Measurements from ENCODE around the gene EDAR. TPM values are rescaled to one million over a fixed set of nuclear protein-coding genes. Genes with fewer than 3 reads are reported as not detected.

The EDAR gene
- polyA plus RNA-seq, 2 of the 4 experiments (the other 2 are of a cell fraction), result 0.05 to 0.26 TPM

DNA sequence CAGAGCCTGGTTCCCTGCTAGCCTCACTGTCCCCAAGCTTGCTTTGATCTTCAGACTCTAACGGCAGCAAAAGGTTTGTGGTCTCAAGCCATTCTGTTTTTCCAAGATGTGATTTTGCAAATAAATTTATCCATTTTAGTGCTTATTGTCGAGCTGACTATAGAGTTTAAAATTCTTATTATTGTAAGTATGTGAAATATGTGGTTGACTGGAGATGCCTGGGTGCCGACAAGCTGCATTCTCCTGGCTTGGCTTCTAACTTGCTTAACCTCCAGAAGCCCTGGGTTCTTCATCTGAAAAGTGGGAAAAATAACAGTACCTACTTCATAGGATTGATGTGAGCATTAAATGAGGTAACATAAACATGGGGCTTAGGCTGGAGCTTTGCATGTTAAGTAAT, 9.9 kb upstream of the EDAR start:
- no peak for FAIRE-seq
- POLR2A ChIA-PET, result no interaction called here
- H3K4me2 ChIP-seq, result no peak overlapping the region
- no peak overlapping the region for H3K27ac ChIP-seq
- H3K4me3 ChIP-seq, result no peak overlapping the region
- 55% methylated on average over 3 of the region's 3 CpGs for WGBS (ENCODE audit: missing lambda C conversion rate)
- DNase-seq (ENCODE audit: low read depth in 1 of 2, low spot score in 1 of 2), result no peak
- no peaks in the 10 kb centered on the region for H3K9me3 ChIP-seq
- ATAC-seq, result no peak
- CTCF ChIA-PET, result interaction anchor here (0.8 to 1.6 kb wide), 5 partner anchors 10 to 511 kb away, joined by 3 to 5 read pairs (median 4); partner anchors contain the start of gene EDAR
- TF ChIP-seq RAD21 (conservative IDR thresholded peaks at IDR 0.05 in 1 of 2, IDR thresholded peaks at IDR 0.05 in 1 of 2) (no peak), NFE2L2 (conservative IDR thresholded peaks at IDR 0.05; ENCODE audit: low read length) (no peak), RCOR1 (IDR thresholded peaks at IDR 0.05; ENCODE audit: low read depth, low read length) (no peak), RFX5 (IDR thresholded peaks at IDR 0.05) (no peak), HEYL (CRISPR knock-in tag; IDR thresholded peaks at IDR 0.05) (no peak), POLR2A (IDR thresholded peaks at IDR 0.05; ENCODE audit: low read length) (no peak), HOXA7 (CRISPR knock-in tag; IDR thresholded peaks at IDR 0.05) (no peak), TFCP2L1 (CRISPR knock-in tag; IDR thresholded peaks at IDR 0.05) (no peak), EHMT2 (IDR thresholded peaks at IDR 0.05; ENCODE audit: low read depth) (no peak), CBX2 (IDR thresholded peaks at IDR 0.05; ENCODE audit: borderline replicate concordance, low read depth) (no peak)
- TF ChIP-seq, protein P1, sequence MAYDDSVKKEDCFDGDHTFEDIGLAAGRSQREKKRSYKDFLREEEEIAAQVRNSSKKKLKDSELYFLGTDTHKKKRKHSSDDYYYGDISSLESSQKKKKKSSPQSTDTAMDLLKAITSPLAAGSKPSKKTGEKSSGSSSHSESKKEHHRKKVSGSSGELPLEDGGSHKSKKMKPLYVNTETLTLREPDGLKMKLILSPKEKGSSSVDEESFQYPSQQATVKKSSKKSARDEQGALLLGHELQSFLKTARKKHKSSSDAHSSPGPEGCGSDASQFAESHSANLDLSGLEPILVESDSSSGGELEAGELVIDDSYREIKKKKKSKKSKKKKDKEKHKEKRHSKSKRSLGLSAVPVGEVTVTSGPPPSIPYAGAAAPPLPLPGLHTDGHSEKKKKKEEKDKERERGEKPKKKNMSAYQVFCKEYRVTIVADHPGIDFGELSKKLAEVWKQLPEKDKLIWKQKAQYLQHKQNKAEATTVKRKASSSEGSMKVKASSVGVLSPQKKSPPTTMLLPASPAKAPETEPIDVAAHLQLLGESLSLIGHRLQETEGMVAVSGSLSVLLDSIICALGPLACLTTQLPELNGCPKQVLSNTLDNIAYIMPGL (CRISPR knock-in tag; IDR thresholded peaks at IDR 0.05; ENCODE audit: borderline replicate concordance), result no peak
- TF ChIP-seq, protein P2, sequence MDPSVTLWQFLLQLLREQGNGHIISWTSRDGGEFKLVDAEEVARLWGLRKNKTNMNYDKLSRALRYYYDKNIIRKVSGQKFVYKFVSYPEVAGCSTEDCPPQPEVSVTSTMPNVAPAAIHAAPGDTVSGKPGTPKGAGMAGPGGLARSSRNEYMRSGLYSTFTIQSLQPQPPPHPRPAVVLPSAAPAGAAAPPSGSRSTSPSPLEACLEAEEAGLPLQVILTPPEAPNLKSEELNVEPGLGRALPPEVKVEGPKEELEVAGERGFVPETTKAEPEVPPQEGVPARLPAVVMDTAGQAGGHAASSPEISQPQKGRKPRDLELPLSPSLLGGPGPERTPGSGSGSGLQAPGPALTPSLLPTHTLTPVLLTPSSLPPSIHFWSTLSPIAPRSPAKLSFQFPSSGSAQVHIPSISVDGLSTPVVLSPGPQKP (IDR thresholded peaks at IDR 0.05; ENCODE audit: low read depth, low read length), result no peak
- H3K4me1 ChIP-seq, result no peaks in the 10 kb centered on the region

DNA sequence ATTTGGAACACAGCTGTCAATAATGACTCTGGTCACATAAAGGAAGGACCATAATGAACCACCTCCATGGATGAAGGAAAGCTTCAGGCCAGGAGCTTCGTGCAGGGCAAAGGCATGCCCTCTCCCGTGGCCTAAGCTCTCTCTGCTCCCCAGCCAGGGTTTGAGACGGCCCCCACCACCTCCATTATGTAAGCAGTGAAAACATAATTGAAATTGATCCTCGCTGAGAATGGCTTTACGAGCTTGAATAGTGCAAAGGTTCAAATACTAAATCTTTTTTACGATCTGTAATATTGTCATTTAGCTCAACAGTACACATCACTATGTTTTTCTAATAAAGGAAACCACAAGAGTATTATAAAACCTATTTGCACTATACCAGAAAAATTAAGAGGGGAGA, 5.2 kb upstream of the EDAR start:
- Histone ChIP-seq H3K4me1 (peaks cover 4% of the 10 kb centered on the region; the same call in 1 of the 3 replicates), H3K27ac (no peak overlapping the region), H3K4me2 (no peak overlapping the region), H3K4me3 (no peak overlapping the region), H3K9me3 (no peaks in the 10 kb centered on the region)
- DNase-seq (ENCODE audit: low read depth in 1 of 2, low spot score in 1 of 2) (no peak), FAIRE-seq (no peak), ATAC-seq (no peak)
- ChIA-PET POLR2A (no interaction called here), CTCF (interaction anchor here (1.0 to 2.5 kb wide), 3 partner anchors 8 to 66 kb away, joined by 3 to 12 read pairs (median 3); no protein-coding TSS in a partner anchor)
- TF ChIP-seq ZNF302 (CRISPR knock-in tag; IDR thresholded peaks at IDR 0.05) (no peak), TFCP2L1 (CRISPR knock-in tag; IDR thresholded peaks at IDR 0.05) (no peak), MAFK (IDR thresholded peaks at IDR 0.05; ENCODE audit: partially characterized antibody) (no peak), HEYL (CRISPR knock-in tag; IDR thresholded peaks at IDR 0.05) (no peak), TP53 (CRISPR knock-in tag; IDR thresholded peaks at IDR 0.05) (no peak), MYC (IDR thresholded peaks at IDR 0.05; ENCODE audit: borderline replicate concordance, low read length) (no peak), BHLHE40 (IDR thresholded peaks at IDR 0.05; ENCODE audit: low read depth, low read length) (no peak), JUN (IDR thresholded peaks at IDR 0.05) (no peak), RFX5 (IDR thresholded peaks at IDR 0.05) (no peak), PHF8 (IDR thresholded peaks at IDR 0.05; ENCODE audit: borderline replicate concordance, low read depth) (no peak), RARB (CRISPR knock-in tag; IDR thresholded peaks at IDR 0.05) (no peak), NR3C1 (IDR thresholded peaks at IDR 0.05) (no peak), EHMT2 (IDR thresholded peaks at IDR 0.05; ENCODE audit: low read depth) (no peak), RNF2 (IDR thresholded peaks at IDR 0.05; ENCODE audit: borderline replicate concordance, low read depth) (no peak), POLR2A (IDR thresholded peaks at IDR 0.05; ENCODE audit: low read length) (no peak), CBX8 (IDR thresholded peaks at IDR 0.05) (no peak)
- TF ChIP-seq, protein P3, sequence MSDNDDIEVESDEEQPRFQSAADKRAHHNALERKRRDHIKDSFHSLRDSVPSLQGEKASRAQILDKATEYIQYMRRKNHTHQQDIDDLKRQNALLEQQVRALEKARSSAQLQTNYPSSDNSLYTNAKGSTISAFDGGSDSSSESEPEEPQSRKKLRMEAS (IDR thresholded peaks at IDR 0.05), result no peak
- TF ChIP-seq, protein P4, sequence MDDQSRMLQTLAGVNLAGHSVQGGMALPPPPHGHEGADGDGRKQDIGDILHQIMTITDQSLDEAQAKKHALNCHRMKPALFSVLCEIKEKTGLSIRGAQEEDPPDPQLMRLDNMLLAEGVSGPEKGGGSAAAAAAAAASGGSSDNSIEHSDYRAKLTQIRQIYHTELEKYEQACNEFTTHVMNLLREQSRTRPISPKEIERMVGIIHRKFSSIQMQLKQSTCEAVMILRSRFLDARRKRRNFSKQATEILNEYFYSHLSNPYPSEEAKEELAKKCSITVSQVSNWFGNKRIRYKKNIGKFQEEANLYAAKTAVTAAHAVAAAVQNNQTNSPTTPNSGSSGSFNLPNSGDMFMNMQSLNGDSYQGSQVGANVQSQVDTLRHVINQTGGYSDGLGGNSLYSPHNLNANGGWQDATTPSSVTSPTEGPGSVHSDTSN (IDR thresholded peaks at IDR 0.05), result no peak
- WGBS (ENCODE audit: missing lambda C conversion rate), result 44% methylated on average over 6 of the region's 6 CpGs
